GM23338 (cell line): ENCODE data around the gene PERCC1. TPM values are rescaled to one million over a fixed set of nuclear protein-coding genes. Genes with fewer than 3 reads are reported as not detected.

Experiments
- ATAC-seq: fragments of 200-7000 bp; cut with Tn5 transposase; 3 replicates; pipeline ENCODE4 v1.9.1; 2020
- DNase-seq: peaks from one replicate; pipeline ENCODE4 v3.0.0-alpha.2; 2015; ENCODE audit warnings: low spot score
- H2AFZ ChIP-seq: fragments of 200-600 bp; sonication (generic); 2 replicates; pipeline ENCODE4 v1.8.0; 2016; ENCODE audit warnings: antibody characterized with exemption, mild to moderate bottlenecking, moderate library complexity
- H3F3A ChIP-seq: fragments of 200-600 bp; sonication (generic); replicated peaks from 2 replicates; pipeline ENCODE4 v1.8.0; 2017; ENCODE audit warnings: antibody characterized with exemption, mixed run types, low read depth
- H3K27ac ChIP-seq: fragments of 200-600 bp; sonication (generic); 2 replicates; pipeline ENCODE4 v1.6.1; 2016; ENCODE audit warnings: low read depth
- H3K27me3 ChIP-seq: fragments of 200-600 bp; sonication (generic); 2 replicates; pipeline ENCODE4 v1.8.0; 2016; ENCODE audit warnings: mild to moderate bottlenecking, mixed run types, moderate library complexity; ENCODE audit not compliant: insufficient read depth
- H3K36me3 ChIP-seq: fragments of 200-600 bp; sonication (generic); 2 replicates; pipeline ENCODE4 v1.8.0; 2016; ENCODE audit warnings: mild to moderate bottlenecking; ENCODE audit not compliant: insufficient read depth
- H3K4me1 ChIP-seq: fragments of 200-600 bp; sonication (generic); 2 replicates; pipeline ENCODE4 v1.8.0; 2016; ENCODE audit warnings: mild to moderate bottlenecking, moderate library complexity; ENCODE audit not compliant: insufficient read depth
- H3K4me2 ChIP-seq: fragments of 200-600 bp; sonication (generic); 2 replicates; pipeline ENCODE4 v1.7.1; 2017; ENCODE audit warnings: mixed run types
- H3K4me3 ChIP-seq: fragments of 200-600 bp; sonication (generic); 2 replicates; pipeline ENCODE4 v1.6.1; 2016; ENCODE audit warnings: mixed run types
- H3K79me2 ChIP-seq: fragments of 200-600 bp; sonication (generic); replicated peaks from 2 replicates; pipeline ENCODE4 v1.8.0; 2017; ENCODE audit warnings: mild to moderate bottlenecking; ENCODE audit not compliant: insufficient read depth
- H3K9me2 ChIP-seq: fragments of 200-600 bp; sonication (generic); 2 replicates; pipeline ENCODE4 v1.8.0; 2017; ENCODE audit not compliant: insufficient read depth
- H4K20me1 ChIP-seq: fragments of 200-600 bp; sonication (generic); replicated peaks from 2 replicates; pipeline ENCODE4 v1.8.0; 2017; ENCODE audit warnings: mild to moderate bottlenecking; ENCODE audit not compliant: insufficient read depth
- H3K27ac Mint-ChIP-seq: 2 replicates; pipeline ENCODE4 v1.8.0; 2020; ENCODE audit warnings: inconsistent platforms, mild to moderate bottlenecking, moderate library complexity, mixed read lengths
- H3K27me3 Mint-ChIP-seq: 3 replicates; pipeline ENCODE4 v1.8.0; 2022; ENCODE audit warnings: low read depth, mild to moderate bottlenecking, moderate library complexity, mixed read lengths, inconsistent platforms; ENCODE audit not compliant: insufficient read depth, poor library complexity
- H3K36me3 Mint-ChIP-seq: 3 replicates; pipeline ENCODE4 v1.8.0; 2021; ENCODE audit warnings: low read depth, mild to moderate bottlenecking, inconsistent platforms, moderate library complexity, mixed read lengths
- H3K4me1 Mint-ChIP-seq: 3 replicates; pipeline ENCODE4 v1.8.0; 2020; ENCODE audit warnings: mild to moderate bottlenecking, inconsistent platforms, mixed read lengths
- H3K4me3 Mint-ChIP-seq: 3 replicates; pipeline ENCODE4 v1.8.0; 2021; ENCODE audit warnings: moderate library complexity, mild to moderate bottlenecking, inconsistent platforms, mixed read lengths
- H3K9me3 Mint-ChIP-seq: 3 replicates; pipeline ENCODE4 v1.8.0; 2020; ENCODE audit warnings: moderate library complexity, mild to moderate bottlenecking, inconsistent platforms, mixed read lengths
- CREB1 ChIP-seq: fragments of 250-450 bp; sonication (Bioruptor Pico); IDR thresholded peaks from 2 replicates; pipeline ENCODE4 v1.5.0; 2020; ENCODE audit warnings: low read depth, mild to moderate bottlenecking, moderate library complexity
- ETS1 ChIP-seq: IDR thresholded peaks from 2 replicates; pipeline ENCODE4 v1.6.1; 2016; ENCODE audit warnings: antibody characterized with exemption
- EZH2 ChIP-seq: fragments of 200-600 bp; sonication (generic); IDR thresholded peaks from one replicate; pipeline ENCODE4 v1.8.0; 2017; ENCODE audit warnings: antibody characterized with exemption, mild to moderate bottlenecking, low read depth; ENCODE audit not compliant: unreplicated experiment
- JUNB ChIP-seq: IDR thresholded peaks from one replicate; pipeline ENCODE4 v1.6.1; 2016; ENCODE audit warnings: antibody characterized with exemption; ENCODE audit not compliant: unreplicated experiment
- NANOG ChIP-seq: IDR thresholded peaks from 2 replicates; pipeline ENCODE4 v1.6.1; 2016; ENCODE audit warnings: antibody characterized with exemption, borderline replicate concordance
- POLR2AphosphoS5 ChIP-seq: IDR thresholded peaks from 2 replicates; pipeline ENCODE4 v1.6.1; 2016; ENCODE audit warnings: antibody characterized with exemption, low read depth
- REST ChIP-seq: IDR thresholded peaks from one replicate; pipeline ENCODE4 v1.6.1; 2018; ENCODE audit warnings: antibody characterized with exemption; ENCODE audit not compliant: unreplicated experiment
- STAT1 ChIP-seq: IDR thresholded peaks from one replicate; pipeline ENCODE4 v1.6.1; 2016; ENCODE audit warnings: antibody characterized with exemption; ENCODE audit not compliant: unreplicated experiment
- ZNF114 ChIP-seq: fragments of 250-450 bp; sonication (Bioruptor Pico); IDR thresholded peaks from 2 replicates; pipeline ENCODE4 v1.5.0; 2020; ENCODE audit warnings: mild to moderate bottlenecking, moderate library complexity
- ZNF331 ChIP-seq: fragments of 250-450 bp; sonication (Bioruptor Pico); IDR thresholded peaks from 2 replicates; pipeline ENCODE4 v1.5.0; 2020; ENCODE audit warnings: low read depth, mild to moderate bottlenecking, moderate library complexity
- polyA plus RNA-seq: library from polyadenylated mRNA; unstranded; fragments of >200 nt; fragmentation: Nextera tagmentation; extraction: Ambion mirVana; gene quantifications from 2 replicates; pipeline ENCODE4 v1.2.1, GENCODE V29; 2016
- total RNA-seq: library from RNA; depleted of rRNA; stranded (reverse); fragments of >200 nt; shearing (Covaris generic); gene quantifications from 2 replicates; pipeline ENCODE4 v1.2.3, GENCODE V29; 2014

Gene PERCC1
- total and polyA plus RNA-seq, 2 experiments from 2014 or later, result not detected

GRCh38 chr16:1465567-1465915, 34.7 kb downstream of the PERCC1 start:
- DNase-seq (no peak), ATAC-seq (no peak)
- H3K27me3 ChIP-seq, result no peaks in the 10 kb centered on the region
- H3K9me2 ChIP-seq, result no peaks in the 10 kb centered on the region
- TF ChIP-seq POLR2AphosphoS5 (no peak), ZNF114 (CRISPR knock-in tag) (no peak), ZNF331 (CRISPR knock-in tag) (no peak), NANOG (no peak), CREB1 (no peak), JUNB (no peak), ETS1 (no peak), REST (no peak)
- peaks cover 22% of the 10 kb centered on the region for H4K20me1 ChIP-seq
- no peaks in the 10 kb centered on the region for H3K4me1 ChIP-seq
- H3K27ac ChIP-seq, result no peak overlapping the region
- Mint-ChIP-seq H3K27ac (no peak overlapping the region), H3K4me3 (no peak overlapping the region), H3K36me3 (peaks cover 3% of the 10 kb centered on the region), H3K27me3 (no peaks in the 10 kb centered on the region), H3K9me3 (no peaks in the 10 kb centered on the region), H3K4me1 (peaks cover 3% of the 10 kb centered on the region; the same call in 1 of the 3 replicates)
- no peaks in the 10 kb centered on the region for H3F3A ChIP-seq
- H3K4me3 ChIP-seq, result no peak overlapping the region
- H2AFZ ChIP-seq, result no peak overlapping the region
- H3K36me3 ChIP-seq, result no peaks in the 10 kb centered on the region
- no peak overlapping the region for H3K4me2 ChIP-seq
- peaks cover 37% of the 10 kb centered on the region for H3K79me2 ChIP-seq

GRCh38 chr16:1466054-1466453, 35.2 kb downstream of the PERCC1 start:
- Histone ChIP-seq H3K4me1 (no peaks in the 10 kb centered on the region), H3K4me3 (no peak overlapping the region), H3K27ac (no peak overlapping the region), H3K36me3 (no peaks in the 10 kb centered on the region), H3K79me2 (peaks cover 42% of the 10 kb centered on the region), H3K27me3 (no peaks in the 10 kb centered on the region), H3K9me2 (no peaks in the 10 kb centered on the region), H3K4me2 (no peak overlapping the region), H3F3A (no peaks in the 10 kb centered on the region), H4K20me1 (peaks cover 22% of the 10 kb centered on the region), H2AFZ (no peak overlapping the region)
- ATAC-seq, result no peak
- no peak overlapping the region for H3K4me3 Mint-ChIP-seq
- H3K36me3 Mint-ChIP-seq, result peaks cover 3% of the 10 kb centered on the region
- H3K4me1 Mint-ChIP-seq, result peaks cover 3% of the 10 kb centered on the region; the same call in 1 of the 3 replicates
- no peak overlapping the region for H3K27ac Mint-ChIP-seq
- no peak for DNase-seq
- H3K27me3 Mint-ChIP-seq, result no peaks in the 10 kb centered on the region
- H3K9me3 Mint-ChIP-seq, result no peaks in the 10 kb centered on the region
- TF ChIP-seq ZNF114 (CRISPR knock-in tag) (no peak), STAT1 (no peak), NANOG (no peak), REST (no peak), POLR2AphosphoS5 (no peak), ZNF331 (CRISPR knock-in tag) (no peak), CREB1 (no peak), EZH2 (no peak), ETS1 (no peak)
